ENCODE data around the gene GRB7. TPM values are rescaled to one million over a fixed set of nuclear protein-coding genes. Genes with fewer than 3 reads are reported as not detected.

The GRB7 gene
- total and polyA plus RNA-seq, 9 of the 15 experiments (the other 6 are each of a cell fraction or from before 2014, with no cell fraction given), result 0.04 to 6.2 (median 2.2) TPM

DNA sequence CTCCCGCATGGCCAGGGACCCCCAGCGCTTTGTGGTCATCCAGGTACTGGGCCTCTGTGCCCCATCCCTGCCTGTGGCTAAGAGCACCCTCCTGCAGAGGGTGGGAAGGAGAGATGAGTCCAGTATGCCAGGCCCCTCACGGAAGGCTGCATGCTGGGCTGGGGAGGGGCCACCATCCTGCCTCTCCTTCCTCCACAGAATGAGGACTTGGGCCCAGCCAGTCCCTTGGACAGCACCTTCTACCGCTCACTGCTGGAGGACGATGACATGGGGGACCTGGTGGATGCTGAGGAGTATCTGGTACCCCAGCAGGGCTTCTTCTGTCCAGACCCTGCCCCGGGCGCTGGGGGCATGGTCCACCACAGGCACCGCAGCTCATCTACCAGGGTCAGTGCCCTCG is 11.1 kb upstream of the GRB7 start:
- no TSS peak for BruUV-seq (replicated peaks)
- H3K27ac ChIP-seq (ENCODE audit: extremely low read depth, low read depth, low read length), result no peak overlapping the region
- H3K4me1 ChIP-seq (replicated peaks in 1 of 2; ENCODE audit: control insufficient read depth in 2 of 2, insufficient read depth in 2 of 2, low read length in 2 of 2), result peaks cover 13 to 53% of the 10 kb centered on the region in 2 experiments; a peak in 4 of 5 replicates
- FAIRE-seq, result no peak
- peaks cover 22% of the 10 kb centered on the region; the same call in 1 of the 3 replicates for H3K36me3 ChIP-seq (ENCODE audit: control insufficient read depth, insufficient read depth, low read length)
- H3K9me3 ChIP-seq (replicated peaks; ENCODE audit: control insufficient read depth, insufficient read depth, low read depth, low read length), result no peaks in the 10 kb centered on the region
- H3K79me2 ChIP-seq (ENCODE audit: control insufficient read depth, insufficient read depth, low read length), result peaks cover 14% of the 10 kb centered on the region
- TF ChIP-seq SPI1 (IDR thresholded peaks at IDR 0.05; ENCODE audit: borderline replicate concordance, low read depth, low read length) (no peak), POLR2AphosphoS5 (IDR thresholded peaks at IDR 0.05; ENCODE audit: control insufficient read depth, insufficient read depth, low read depth, low read length) (0 out of 2 replicates have a peak, but pooled peaks have one; percentile 12), RBFOX2 (IDR thresholded peaks at IDR 0.05; ENCODE audit: low read depth, low read length) (peak; percentile 51; the same call in 1 of the 2 replicates), ILF3 (IDR thresholded peaks at IDR 0.05; ENCODE audit: borderline replicate concordance) (no peak), BRD9 (IDR thresholded peaks at IDR 0.05; ENCODE audit: low read depth, partially characterized antibody) (no peak), POLR2G (IDR thresholded peaks at IDR 0.05; ENCODE audit: low read depth, low read length) (peak; percentile 43; the same call in 1 of the 2 replicates)
- CTCF ChIA-PET (ENCODE audit: low intra/inter-chr PET ratio), result no interaction called here
- H3K27me3 ChIP-seq (ENCODE audit: control insufficient read depth in 2 of 2, insufficient read depth in 2 of 2, low read length in 2 of 2), result no peaks in the 10 kb centered on the region
- no peak overlapping the region for H3K4me2 ChIP-seq (ENCODE audit: insufficient read depth, low read length)
- intact Hi-C loops (cut with micrococcal nuclease), result no loop called here
- no peak for ATAC-seq
- no peaks in the 10 kb centered on the region for H4K20me1 ChIP-seq (replicated peaks; ENCODE audit: control insufficient read depth, insufficient read depth, low read length)
- no peak overlapping the region for H2AFZ ChIP-seq (ENCODE audit: low read depth, low read length)
- 88% methylated on average over 8 of the region's 9 CpGs for WGBS (ENCODE audit: insufficient coverage, low coverage, missing lambda C conversion rate)
- no peak overlapping the region for H3K4me3 ChIP-seq
- H3K9ac ChIP-seq (ENCODE audit: insufficient read depth in 1 of 2, low read depth in 2 of 2, low read length in 2 of 2), result peak overlapping the region in 1 of 2 experiments; percentile 77; a peak in 2 of 4 replicates
- no peak for DNase-seq (ENCODE audit: extremely low read depth in 1 of 4, low spot score in 3 of 4)
- POLR2A ChIA-PET, result no interaction called here
- in situ Hi-C loops (cut with MboI), result no loop called here
- no peaks in the 10 kb centered on the region for H3K9me1 ChIP-seq (ENCODE audit: control insufficient read depth, insufficient read depth, low read length)

Measured in K562 (cell line).